ENCODE measurements around the gene EIF4E2.

DNA sequence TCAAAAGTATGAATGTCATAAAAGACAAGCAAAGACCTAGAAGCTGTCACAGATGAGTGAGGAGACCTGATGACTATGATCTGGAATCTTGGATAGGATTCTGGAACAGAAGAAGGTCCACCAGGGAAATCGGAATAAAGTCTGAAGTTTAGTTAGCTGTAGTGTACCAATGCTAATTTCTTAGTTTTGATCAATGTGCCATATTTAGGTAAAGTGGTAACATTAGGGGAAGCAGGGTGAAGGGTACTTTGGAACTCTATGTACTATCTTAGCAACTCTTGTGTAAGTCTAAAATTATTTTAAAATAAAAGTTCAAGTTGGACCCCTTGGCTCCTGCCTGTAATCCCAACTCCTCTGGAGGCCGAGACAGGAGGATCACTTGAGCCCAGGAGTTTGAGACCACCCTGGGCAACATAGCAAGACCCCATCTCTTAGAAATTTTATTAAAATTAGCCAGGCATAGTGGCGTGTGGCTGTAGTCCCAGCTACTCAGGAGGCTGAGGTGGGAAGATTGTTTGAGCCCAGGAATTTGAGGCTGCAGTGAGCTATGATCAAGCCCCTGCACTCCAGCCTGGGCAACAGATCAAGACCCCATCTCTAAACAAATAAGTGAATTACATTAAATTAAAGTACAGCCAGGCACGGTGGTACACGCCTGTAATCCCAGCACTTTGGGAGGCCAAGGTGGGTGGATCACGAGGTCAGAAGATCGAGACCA, 47.0 kb downstream of the EIF4E2 start:
- TF ChIP-seq, protein P1, sequence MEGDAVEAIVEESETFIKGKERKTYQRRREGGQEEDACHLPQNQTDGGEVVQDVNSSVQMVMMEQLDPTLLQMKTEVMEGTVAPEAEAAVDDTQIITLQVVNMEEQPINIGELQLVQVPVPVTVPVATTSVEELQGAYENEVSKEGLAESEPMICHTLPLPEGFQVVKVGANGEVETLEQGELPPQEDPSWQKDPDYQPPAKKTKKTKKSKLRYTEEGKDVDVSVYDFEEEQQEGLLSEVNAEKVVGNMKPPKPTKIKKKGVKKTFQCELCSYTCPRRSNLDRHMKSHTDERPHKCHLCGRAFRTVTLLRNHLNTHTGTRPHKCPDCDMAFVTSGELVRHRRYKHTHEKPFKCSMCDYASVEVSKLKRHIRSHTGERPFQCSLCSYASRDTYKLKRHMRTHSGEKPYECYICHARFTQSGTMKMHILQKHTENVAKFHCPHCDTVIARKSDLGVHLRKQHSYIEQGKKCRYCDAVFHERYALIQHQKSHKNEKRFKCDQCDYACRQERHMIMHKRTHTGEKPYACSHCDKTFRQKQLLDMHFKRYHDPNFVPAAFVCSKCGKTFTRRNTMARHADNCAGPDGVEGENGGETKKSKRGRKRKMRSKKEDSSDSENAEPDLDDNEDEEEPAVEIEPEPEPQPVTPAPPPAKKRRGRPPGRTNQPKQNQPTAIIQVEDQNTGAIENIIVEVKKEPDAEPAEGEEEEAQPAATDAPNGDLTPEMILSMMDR (IDR thresholded peaks at IDR 0.05; ENCODE audit: low read depth, low read length), result no peak
- TF ChIP-seq, protein P2, sequence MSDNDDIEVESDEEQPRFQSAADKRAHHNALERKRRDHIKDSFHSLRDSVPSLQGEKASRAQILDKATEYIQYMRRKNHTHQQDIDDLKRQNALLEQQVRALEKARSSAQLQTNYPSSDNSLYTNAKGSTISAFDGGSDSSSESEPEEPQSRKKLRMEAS (IDR thresholded peaks at IDR 0.05; ENCODE audit: low read depth, low read length), result no peak
- TF ChIP-seq POLR2A (IDR thresholded peaks at IDR 0.05; ENCODE audit: extremely low read depth, insufficient read length) (no peak), MYC (IDR thresholded peaks at IDR 0.05; ENCODE audit: low read depth, low read length) (no peak)

All from NB4 (cell line).